HEK293 (cell line): ENCODE data around the gene RFNG.

Experiments
- CTCF ChIA-PET: fragments of 350-600 bp; formaldehyde crosslinking; extraction: SDS; loops from one replicate; lab custom pipeline; 2021; ENCODE audit warnings: antibody characterized with exemption; lab: Yijun Ruan, JAX
- POLR2A ChIA-PET: fragments of 300-600 bp; formaldehyde crosslinking; extraction: SDS; loops from one replicate; lab custom pipeline; 2020; ENCODE audit warnings: antibody characterized with exemption, inconsistent platforms; lab: Yijun Ruan, JAX
- H3K27ac ChIP-seq: fragments of 200-500 bp; sonication (Bioruptor generic); 2 replicates; pipeline ENCODE4 v1.5.1; 2014; ENCODE audit warnings: low read depth, low read length, control low read depth, inconsistent platforms; ENCODE audit errors: extremely low read depth
- H3K36me3 ChIP-seq, 2 experiments: fragments of 200-500 bp in 1 of 2; sonication (Bioruptor generic) in 1 of 2; 1 replicate in 1 of 2; 2 replicates in 1 of 2; pipeline ENCODE4 v1.5.1; 2014 to 2017; ENCODE audit warnings: inconsistent platforms in 2 of 2, low read length in 2 of 2; ENCODE audit not compliant: control insufficient read depth in 2 of 2, insufficient read depth in 1 of 2
- H3K4me1 ChIP-seq: fragments of 200-500 bp; sonication (Bioruptor generic); 2 replicates; pipeline ENCODE4 v1.5.1; 2014; ENCODE audit warnings: mild to moderate bottlenecking, low read length, inconsistent platforms; ENCODE audit not compliant: control insufficient read depth, insufficient read depth
- H3K4me3 ChIP-seq: 2 replicates; pipeline ENCODE4 v1.5.1; 2011; ENCODE audit warnings: low read depth, mild to moderate bottlenecking, control low read depth, low read length, moderate library complexity
- H3K9me3 ChIP-seq: fragments of 200-500 bp; sonication (Bioruptor generic); 2 replicates; pipeline ENCODE4 v1.5.1; 2014; ENCODE audit warnings: low read depth, low read length, inconsistent platforms; ENCODE audit not compliant: control insufficient read depth, insufficient read depth
- GLIS1 ChIP-seq: fragments of 450-650 bp; formaldehyde crosslinking; IDR thresholded peaks from 2 replicates; pipeline ENCODE4 v1.5.1; 2016; ENCODE audit warnings: missing biosample characterization, missing genetic modification characterization
- KLF9 ChIP-seq: fragments of 450-650 bp; formaldehyde crosslinking; IDR thresholded peaks from 2 replicates; pipeline ENCODE4 v1.5.1; 2016; ENCODE audit warnings: missing biosample characterization, missing genetic modification characterization, low read depth
- ZBTB21 ChIP-seq: fragments of 450-650 bp; formaldehyde crosslinking; IDR thresholded peaks from 2 replicates; pipeline ENCODE4 v1.5.1; 2017; ENCODE audit warnings: missing biosample characterization, missing genetic modification characterization
- ZFHX2 ChIP-seq: fragments of 450-650 bp; formaldehyde crosslinking; conservative IDR thresholded peaks from 2 replicates; pipeline ENCODE4 v1.5.1; 2016; ENCODE audit warnings: missing biosample characterization, missing genetic modification characterization
- ZNF2 ChIP-seq: fragments of 450-650 bp; formaldehyde crosslinking; IDR thresholded peaks from 2 replicates; pipeline ENCODE4 v1.5.1; 2016; ENCODE audit warnings: missing biosample characterization, missing genetic modification characterization
- ZNF335 ChIP-seq: fragments of 450-650 bp; formaldehyde crosslinking; conservative IDR thresholded peaks from 2 replicates; pipeline ENCODE4 v1.5.1; 2016; ENCODE audit warnings: missing biosample characterization, missing genetic modification characterization
- ZNF530 ChIP-seq: fragments of 450-650 bp; formaldehyde crosslinking; IDR thresholded peaks from 2 replicates; pipeline ENCODE4 v1.5.1; 2016; ENCODE audit warnings: low read depth, missing biosample characterization, missing genetic modification characterization
- ZNF600 ChIP-seq: fragments of 450-650 bp; formaldehyde crosslinking; IDR thresholded peaks from 2 replicates; pipeline ENCODE4 v1.5.1; 2016; ENCODE audit warnings: missing biosample characterization, missing genetic modification characterization
- ZNF610 ChIP-seq: fragments of 450-650 bp; formaldehyde crosslinking; IDR thresholded peaks from 2 replicates; pipeline ENCODE4 v1.5.1; 2016; ENCODE audit warnings: missing biosample characterization, missing genetic modification characterization, borderline replicate concordance
- ZNF701 ChIP-seq: fragments of 450-650 bp; formaldehyde crosslinking; IDR thresholded peaks from 2 replicates; pipeline ENCODE4 v1.5.1; 2016; ENCODE audit warnings: missing biosample characterization, missing genetic modification characterization
- ZNF747 ChIP-seq: fragments of 450-650 bp; formaldehyde crosslinking; IDR thresholded peaks from 2 replicates; pipeline ENCODE4 v1.5.1; 2016; ENCODE audit warnings: missing biosample characterization, missing genetic modification characterization
- ZNF76 ChIP-seq: fragments of 450-650 bp; formaldehyde crosslinking; IDR thresholded peaks from 2 replicates; pipeline ENCODE4; 2016; ENCODE audit warnings: low read depth, missing biosample characterization, missing genetic modification characterization, borderline replicate concordance
- ZNF792 ChIP-seq: fragments of 450-650 bp; formaldehyde crosslinking; IDR thresholded peaks from 2 replicates; pipeline ENCODE4 v1.5.1; 2016; ENCODE audit warnings: missing biosample characterization, missing genetic modification characterization
- ZSCAN16 ChIP-seq: fragments of 450-650 bp; formaldehyde crosslinking; IDR thresholded peaks from 2 replicates; pipeline ENCODE4 v1.5.1; 2016; ENCODE audit warnings: missing biosample characterization, missing genetic modification characterization
- TF ChIP-seq, protein P1 (sequence below): fragments of 450-650 bp; formaldehyde crosslinking; IDR thresholded peaks from 2 replicates; pipeline ENCODE4 v1.5.1; 2016; ENCODE audit warnings: missing biosample characterization, missing genetic modification characterization
- TF ChIP-seq, protein P2 (sequence below): fragments of 450-650 bp; formaldehyde crosslinking; IDR thresholded peaks from 2 replicates; pipeline ENCODE4 v1.5.1; 2016; ENCODE audit warnings: missing biosample characterization, missing genetic modification characterization, borderline replicate concordance
- TF ChIP-seq, protein P3 (sequence below): fragments of 450-650 bp; formaldehyde crosslinking; IDR thresholded peaks from 2 replicates; pipeline ENCODE4; 2016; ENCODE audit warnings: missing biosample characterization, missing genetic modification characterization
- TF ChIP-seq, protein P4 (sequence below): fragments of 450-650 bp; formaldehyde crosslinking; optimal IDR thresholded peaks from 2 replicates; pipeline ENCODE3; 2016; ENCODE audit warnings: missing biosample characterization, mild to moderate bottlenecking, missing genetic modification characterization
- TF ChIP-seq, protein P5 (sequence below): fragments of 450-650 bp; formaldehyde crosslinking; IDR thresholded peaks from 2 replicates; pipeline ENCODE4 v1.5.1; 2017; ENCODE audit warnings: missing biosample characterization, missing genetic modification characterization
- TF ChIP-seq, protein P6 (sequence below): fragments of 450-650 bp; formaldehyde crosslinking; IDR thresholded peaks from 2 replicates; pipeline ENCODE4 v1.5.1; 2016; ENCODE audit warnings: missing biosample characterization, missing genetic modification characterization, low read depth
- TF ChIP-seq, protein P7 (sequence below): fragments of 450-650 bp; formaldehyde crosslinking; IDR thresholded peaks from 2 replicates; pipeline ENCODE4 v1.5.1; 2016; ENCODE audit warnings: missing biosample characterization, missing genetic modification characterization

RFNG gene

DNA sequence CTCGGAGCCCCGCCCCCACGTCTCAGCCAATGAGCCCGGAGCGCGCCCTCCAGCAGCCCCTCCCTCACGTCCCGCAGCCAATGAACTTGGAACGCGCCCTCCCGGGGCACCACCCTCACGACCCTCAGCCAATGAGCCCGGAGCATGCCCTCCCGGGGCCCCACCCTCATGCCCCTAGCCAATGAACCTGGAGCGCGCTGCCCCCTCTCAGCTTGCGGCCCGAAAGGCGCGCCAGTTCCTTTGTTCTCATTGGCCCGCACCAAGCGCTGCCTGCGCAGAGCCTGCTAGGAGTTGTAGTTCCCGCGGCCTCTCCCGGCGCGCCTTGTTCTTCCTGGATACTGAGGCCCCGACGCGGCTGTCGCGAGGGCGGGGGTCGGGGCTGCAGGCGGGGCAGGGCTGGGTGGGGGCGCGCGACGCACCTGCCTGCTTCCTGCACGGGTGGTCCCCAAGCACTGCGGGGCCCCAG, 28.6 kb downstream of the RFNG start, which contains the start of gene LRRC45 (continued):
- TF ChIP-seq GLIS1 (peak; percentile 47; the same call in 1 of the 2 replicates), ZBTB21 (tag by site-specific recombination) (no peak), ZNF76 (tag by site-specific recombination) (peak; percentile 93), ZSCAN16 (no peak), ZNF530 (tag by site-specific recombination) (no peak), ZNF701 (tag by site-specific recombination) (no peak)
- TF ChIP-seq, protein P1, sequence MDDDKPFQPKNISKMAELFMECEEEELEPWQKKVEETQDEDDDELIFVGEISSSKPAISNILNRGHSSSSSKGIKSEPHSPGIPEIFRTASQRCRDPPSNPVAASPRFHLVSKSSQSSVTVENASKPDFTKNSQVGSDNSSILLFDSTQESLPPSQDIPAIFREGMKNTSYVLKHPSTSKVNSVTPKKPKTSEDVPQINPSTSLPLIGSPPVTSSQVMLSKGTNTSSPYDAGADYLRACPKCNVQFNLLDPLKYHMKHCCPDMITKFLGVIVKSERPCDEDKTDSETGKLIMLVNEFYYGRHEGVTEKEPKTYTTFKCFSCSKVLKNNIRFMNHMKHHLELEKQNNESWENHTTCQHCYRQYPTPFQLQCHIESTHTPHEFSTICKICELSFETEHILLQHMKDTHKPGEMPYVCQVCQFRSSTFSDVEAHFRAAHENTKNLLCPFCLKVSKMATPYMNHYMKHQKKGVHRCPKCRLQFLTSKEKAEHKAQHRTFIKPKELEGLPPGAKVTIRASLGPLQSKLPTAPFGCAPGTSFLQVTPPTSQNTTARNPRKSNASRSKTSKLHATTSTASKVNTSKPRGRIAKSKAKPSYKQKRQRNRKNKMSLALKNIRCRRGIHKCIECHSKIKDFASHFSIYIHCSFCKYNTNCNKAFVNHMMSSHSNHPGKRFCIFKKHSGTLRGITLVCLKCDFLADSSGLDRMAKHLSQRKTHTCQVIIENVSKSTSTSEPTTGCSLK (tag by site-specific recombination) = no peak
- TF ChIP-seq, all 188 proteins: peak for 8

DNA sequence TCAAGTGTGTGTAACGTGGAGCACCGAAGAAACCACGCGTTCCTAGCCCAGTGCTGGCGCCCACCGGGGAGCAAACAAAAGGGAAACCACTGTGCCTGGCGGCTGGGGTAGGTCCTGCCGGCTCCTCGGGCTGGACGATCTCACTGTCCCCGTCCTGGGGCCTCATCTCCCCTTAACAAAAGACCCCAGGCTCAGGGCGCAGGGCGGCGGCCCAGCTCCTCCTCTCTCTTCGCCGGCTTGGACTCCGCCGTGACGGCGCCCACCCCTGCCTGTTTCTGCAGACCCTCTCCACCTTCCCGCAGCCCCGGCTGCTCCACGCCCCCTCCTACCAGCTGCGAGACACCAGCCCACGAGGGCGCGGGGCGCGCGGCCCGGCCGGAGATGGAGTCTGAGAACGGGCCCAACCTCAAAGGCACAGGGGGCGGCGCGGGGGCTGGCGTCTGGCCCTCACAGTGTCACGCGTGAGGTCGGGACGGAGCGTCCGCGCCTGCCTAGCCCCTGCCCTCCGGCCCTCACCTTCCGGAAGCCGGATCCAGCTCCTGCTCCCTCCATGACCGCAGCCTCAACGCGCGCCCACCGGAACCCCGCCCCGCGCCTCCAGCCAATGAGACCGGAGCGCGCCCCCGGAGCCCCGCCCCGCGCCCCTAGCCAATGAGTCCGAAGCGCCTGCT, 29.2 kb downstream of the RFNG start, which contains the start of gene CENPX:
Gene CENPX (minus strand): TSS at position 569 of the 671 bp plus-strand sequence. CDS start 17 bp downstream, at position 552.
- CTCF ChIA-PET = interaction anchor here (0.5 to 7.6 kb wide), 19 partner anchors 8 to 1054 kb away, joined by 3 to 105 read pairs (median 4); partner anchors contain the start of genes DCXR, NOTUM and RAC3
- Histone ChIP-seq H3K4me1 (peaks cover 11% of the 10 kb centered on the region), H3K4me3 (peak within 1 kb of the TSS; percentile 95), H3K27ac (peak within 1 kb of the TSS; percentile 94), H3K36me3 (peaks cover 0 to 47% of the 10 kb centered on the region in 2 experiments; a peak in 2 of 3 replicates), H3K9me3 (no peaks in the 10 kb centered on the region)
- POLR2A ChIA-PET = interaction anchor here (0.6 to 5.1 kb wide), 35 partner anchors 8 to 319 kb away, joined by 3 to 61 read pairs (median 5); partner anchors contain the start of genes DCXR, FASN, MCRIP1 and MRPL12
- 0 out of 2 replicates have a peak, but pooled peaks have one; percentile 45 for TF ChIP-seq ZNF610
- TF ChIP-seq, protein P2, sequence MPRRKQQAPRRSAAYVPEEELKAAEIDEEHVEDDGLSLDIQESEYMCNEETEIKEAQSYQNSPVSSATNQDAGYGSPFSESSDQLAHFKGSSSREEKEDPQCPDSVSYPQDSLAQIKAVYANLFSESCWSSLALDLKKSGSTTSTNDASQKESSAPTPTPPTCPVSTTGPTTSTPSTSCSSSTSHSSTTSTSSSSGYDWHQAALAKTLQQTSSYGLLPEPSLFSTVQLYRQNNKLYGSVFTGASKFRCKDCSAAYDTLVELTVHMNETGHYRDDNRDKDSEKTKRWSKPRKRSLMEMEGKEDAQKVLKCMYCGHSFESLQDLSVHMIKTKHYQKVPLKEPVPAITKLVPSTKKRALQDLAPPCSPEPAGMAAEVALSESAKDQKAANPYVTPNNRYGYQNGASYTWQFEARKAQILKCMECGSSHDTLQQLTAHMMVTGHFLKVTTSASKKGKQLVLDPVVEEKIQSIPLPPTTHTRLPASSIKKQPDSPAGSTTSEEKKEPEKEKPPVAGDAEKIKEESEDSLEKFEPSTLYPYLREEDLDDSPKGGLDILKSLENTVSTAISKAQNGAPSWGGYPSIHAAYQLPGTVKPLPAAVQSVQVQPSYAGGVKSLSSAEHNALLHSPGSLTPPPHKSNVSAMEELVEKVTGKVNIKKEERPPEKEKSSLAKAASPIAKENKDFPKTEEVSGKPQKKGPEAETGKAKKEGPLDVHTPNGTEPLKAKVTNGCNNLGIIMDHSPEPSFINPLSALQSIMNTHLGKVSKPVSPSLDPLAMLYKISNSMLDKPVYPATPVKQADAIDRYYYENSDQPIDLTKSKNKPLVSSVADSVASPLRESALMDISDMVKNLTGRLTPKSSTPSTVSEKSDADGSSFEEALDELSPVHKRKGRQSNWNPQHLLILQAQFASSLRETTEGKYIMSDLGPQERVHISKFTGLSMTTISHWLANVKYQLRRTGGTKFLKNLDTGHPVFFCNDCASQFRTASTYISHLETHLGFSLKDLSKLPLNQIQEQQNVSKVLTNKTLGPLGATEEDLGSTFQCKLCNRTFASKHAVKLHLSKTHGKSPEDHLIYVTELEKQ (tag by site-specific recombination) = peak; percentile 29; the same call in 1 of the 2 replicates
- peak; percentile 98 for TF ChIP-seq ZNF600 (tag by site-specific recombination)
- TF ChIP-seq ZNF747 (tag by site-specific recombination) = no peak
- 0 out of 2 replicates have a peak, but pooled peaks have one; percentile 28 for TF ChIP-seq ZNF792
- peak; percentile 57 for TF ChIP-seq ZNF335 (tag by site-specific recombination)
- TF ChIP-seq, protein P3, sequence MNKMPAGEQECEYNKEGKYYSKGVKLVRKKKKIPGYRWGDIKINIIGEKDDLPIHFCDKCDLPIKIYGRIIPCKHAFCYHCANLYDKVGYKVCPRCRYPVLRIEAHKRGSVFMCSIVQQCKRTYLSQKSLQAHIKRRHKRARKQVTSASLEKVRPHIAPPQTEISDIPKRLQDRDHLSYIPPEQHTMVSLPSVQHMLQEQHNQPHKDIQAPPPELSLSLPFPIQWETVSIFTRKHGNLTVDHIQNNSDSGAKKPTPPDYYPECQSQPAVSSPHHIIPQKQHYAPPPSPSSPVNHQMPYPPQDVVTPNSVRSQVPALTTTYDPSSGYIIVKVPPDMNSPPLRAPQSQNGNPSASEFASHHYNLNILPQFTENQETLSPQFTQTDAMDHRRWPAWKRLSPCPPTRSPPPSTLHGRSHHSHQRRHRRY (tag by site-specific recombination) = peak; percentile 51; the same call in 1 of the 2 replicates
- TF ChIP-seq, protein P4, sequence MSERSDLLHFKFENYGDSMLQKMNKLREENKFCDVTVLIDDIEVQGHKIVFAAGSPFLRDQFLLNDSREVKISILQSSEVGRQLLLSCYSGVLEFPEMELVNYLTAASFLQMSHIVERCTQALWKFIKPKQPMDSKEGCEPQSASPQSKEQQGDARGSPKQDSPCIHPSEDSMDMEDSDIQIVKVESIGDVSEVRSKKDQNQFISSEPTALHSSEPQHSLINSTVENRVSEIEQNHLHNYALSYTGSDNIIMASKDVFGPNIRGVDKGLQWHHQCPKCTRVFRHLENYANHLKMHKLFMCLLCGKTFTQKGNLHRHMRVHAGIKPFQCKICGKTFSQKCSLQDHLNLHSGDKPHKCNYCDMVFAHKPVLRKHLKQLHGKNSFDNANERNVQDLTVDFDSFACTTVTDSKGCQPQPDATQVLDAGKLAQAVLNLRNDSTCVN (tag by site-specific recombination) = peak; percentile 93
- TF ChIP-seq ZSCAN16 = 0 out of 2 replicates have a peak, but pooled peaks have one; percentile 15
- TF ChIP-seq, protein P5, sequence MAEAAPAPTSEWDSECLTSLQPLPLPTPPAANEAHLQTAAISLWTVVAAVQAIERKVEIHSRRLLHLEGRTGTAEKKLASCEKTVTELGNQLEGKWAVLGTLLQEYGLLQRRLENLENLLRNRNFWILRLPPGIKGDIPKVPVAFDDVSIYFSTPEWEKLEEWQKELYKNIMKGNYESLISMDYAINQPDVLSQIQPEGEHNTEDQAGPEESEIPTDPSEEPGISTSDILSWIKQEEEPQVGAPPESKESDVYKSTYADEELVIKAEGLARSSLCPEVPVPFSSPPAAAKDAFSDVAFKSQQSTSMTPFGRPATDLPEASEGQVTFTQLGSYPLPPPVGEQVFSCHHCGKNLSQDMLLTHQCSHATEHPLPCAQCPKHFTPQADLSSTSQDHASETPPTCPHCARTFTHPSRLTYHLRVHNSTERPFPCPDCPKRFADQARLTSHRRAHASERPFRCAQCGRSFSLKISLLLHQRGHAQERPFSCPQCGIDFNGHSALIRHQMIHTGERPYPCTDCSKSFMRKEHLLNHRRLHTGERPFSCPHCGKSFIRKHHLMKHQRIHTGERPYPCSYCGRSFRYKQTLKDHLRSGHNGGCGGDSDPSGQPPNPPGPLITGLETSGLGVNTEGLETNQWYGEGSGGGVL (tag by site-specific recombination) = no peak; the same call in 1 of the 2 replicates
- TF ChIP-seq ZFHX2 (tag by site-specific recombination) = peak; percentile 60
- TF ChIP-seq, protein P6, sequence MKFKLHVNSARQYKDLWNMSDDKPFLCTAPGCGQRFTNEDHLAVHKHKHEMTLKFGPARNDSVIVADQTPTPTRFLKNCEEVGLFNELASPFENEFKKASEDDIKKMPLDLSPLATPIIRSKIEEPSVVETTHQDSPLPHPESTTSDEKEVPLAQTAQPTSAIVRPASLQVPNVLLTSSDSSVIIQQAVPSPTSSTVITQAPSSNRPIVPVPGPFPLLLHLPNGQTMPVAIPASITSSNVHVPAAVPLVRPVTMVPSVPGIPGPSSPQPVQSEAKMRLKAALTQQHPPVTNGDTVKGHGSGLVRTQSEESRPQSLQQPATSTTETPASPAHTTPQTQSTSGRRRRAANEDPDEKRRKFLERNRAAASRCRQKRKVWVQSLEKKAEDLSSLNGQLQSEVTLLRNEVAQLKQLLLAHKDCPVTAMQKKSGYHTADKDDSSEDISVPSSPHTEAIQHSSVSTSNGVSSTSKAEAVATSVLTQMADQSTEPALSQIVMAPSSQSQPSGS = no peak
- TF ChIP-seq, protein P7, sequence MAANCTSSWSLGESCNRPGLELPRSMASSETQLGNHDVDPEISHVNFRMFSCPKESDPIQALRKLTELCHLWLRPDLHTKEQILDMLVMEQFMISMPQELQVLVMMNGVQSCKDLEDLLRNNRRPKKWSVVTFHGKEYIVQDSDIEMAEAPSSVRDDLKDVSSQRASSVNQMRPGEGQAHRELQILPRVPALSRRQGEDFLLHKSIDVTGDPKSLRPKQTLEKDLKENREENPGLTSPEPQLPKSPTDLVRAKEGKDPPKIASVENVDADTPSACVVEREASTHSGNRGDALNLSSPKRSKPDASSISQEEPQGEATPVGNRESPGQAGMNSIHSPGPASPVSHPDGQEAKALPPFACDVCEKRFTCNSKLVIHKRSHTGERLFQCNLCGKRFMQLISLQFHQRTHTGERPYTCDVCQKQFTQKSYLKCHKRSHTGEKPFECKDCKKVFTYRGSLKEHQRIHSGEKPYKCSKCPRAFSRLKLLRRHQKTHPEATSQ (tag by site-specific recombination) = peak; percentile 36; the same call in 1 of the 2 replicates
- peak; percentile 64; the same call in 1 of the 2 replicates for TF ChIP-seq ZNF2 (tag by site-specific recombination)
- peak; percentile 91 for TF ChIP-seq KLF9
